Thyroid gland (tissue), 4 donors: Measurements from ENCODE around the gene GRM1.

Source experiments
- CTCF ChIP-seq, 6 experiments: fragments of 200-600 bp in 3 of 6; fragments of 450-650 bp in 3 of 6; sonication (generic) in 3 of 6; IDR thresholded peaks; one replicate each; pipeline ENCODE4 v1.5.1; 2016 to 2019; ENCODE audit warnings: antibody characterized with exemption in 6 of 6, mild to moderate bottlenecking in 2 of 6, inconsistent platforms in 1 of 6, moderate library complexity in 1 of 6
- POLR2A ChIP-seq, 2 donors: fragments of 450-650 bp; IDR thresholded peaks; one replicate each; pipeline ENCODE4 v1.6.1; 2017; ENCODE audit warnings: antibody characterized with exemption in 2 of 2, mild to moderate bottlenecking in 2 of 2, moderate library complexity in 1 of 2

GRCh38 chr6:146364816-146365594 lies 336.1 kb downstream of the GRM1 start:
- TF ChIP-seq CTCF (IDR thresholded peaks at IDR 0.05) (no peak), POLR2A (IDR thresholded peaks at IDR 0.05) (no peak)
